ENCODE measurements around the gene RALB.
"Not testable (repeated sequence)": the region's sequence is repeated elsewhere in the genome, so short reads cannot be mapped to it uniquely, and the experiment has no call there.

Gene RALB

GRCh38 chr2:120229341-120229740, 23.3 kb upstream of the RALB start:
- DNase-seq (ENCODE audit: low read depth in 1 of 2, low spot score in 1 of 2) = no peak
- in situ Hi-C loops (cut with HindIII; ENCODE audit: low pct_unique_long_range_greater_than_20kb, low sequenced_read_pairs) = no loop called here
- no peak for TF ChIP-seq JUND (IDR thresholded peaks at IDR 0.05; ENCODE audit: low read depth)

- TF ChIP-seq JUND (IDR thresholded peaks at IDR 0.05; ENCODE audit: low read depth) = no peak
- in situ Hi-C loops (cut with HindIII; ENCODE audit: low pct_unique_long_range_greater_than_20kb, low sequenced_read_pairs) = no loop called here
- DNase-seq (ENCODE audit: low read depth in 1 of 2, low spot score in 1 of 2) = no peak
Measured at GRCh38 chr2:120230515-120231471, 21.9 kb upstream of the RALB start.

- TF ChIP-seq JUND (IDR thresholded peaks at IDR 0.05; ENCODE audit: low read depth) = no peak
- no peak for DNase-seq (ENCODE audit: low read depth in 1 of 2, low spot score in 1 of 2)
- in situ Hi-C loops (cut with HindIII; ENCODE audit: low pct_unique_long_range_greater_than_20kb, low sequenced_read_pairs) = no loop called here
Measured at GRCh38 chr2:120231564-120231973, 21.1 kb upstream of the RALB start.

- DNase-seq (ENCODE audit: low read depth in 1 of 2, low spot score in 1 of 2) = no peak
- no peak for TF ChIP-seq JUND (IDR thresholded peaks at IDR 0.05; ENCODE audit: low read depth)
- in situ Hi-C loops (cut with HindIII; ENCODE audit: low pct_unique_long_range_greater_than_20kb, low sequenced_read_pairs) = no loop called here
Measured at GRCh38 chr2:120231974-120232635, 20.5 kb upstream of the RALB start.

- in situ Hi-C loops (cut with HindIII; ENCODE audit: low pct_unique_long_range_greater_than_20kb, low sequenced_read_pairs) = no loop called here
- DNase-seq (ENCODE audit: low read depth in 1 of 2, low spot score in 1 of 2) = no peak
Measured at GRCh38 chr2:120233292-120233691, 19.4 kb upstream of the RALB start.

GRCh38 chr2:120235158-120235557, 17.5 kb upstream of the RALB start:
- in situ Hi-C loops (cut with HindIII; ENCODE audit: low pct_unique_long_range_greater_than_20kb, low sequenced_read_pairs); DNase-seq (ENCODE audit: low read depth in 1 of 2, low spot score in 1 of 2): not testable (repeated sequence)

More at GRCh38 chr2:120233292-120233691, 19.4 kb upstream of the RALB start:
- TF ChIP-seq JUND (IDR thresholded peaks at IDR 0.05; ENCODE audit: low read depth) = no peak

GRCh38 chr2:120235681-120236080, 17.0 kb upstream of the RALB start:
- TF ChIP-seq JUND (IDR thresholded peaks at IDR 0.05; ENCODE audit: low read depth) = no peak
- DNase-seq (ENCODE audit: low read depth in 1 of 2, low spot score in 1 of 2) = no peak
- in situ Hi-C loops (cut with HindIII; ENCODE audit: low pct_unique_long_range_greater_than_20kb, low sequenced_read_pairs) = no loop called here

- in situ Hi-C loops (cut with HindIII; ENCODE audit: low pct_unique_long_range_greater_than_20kb, low sequenced_read_pairs) = no loop called here
- DNase-seq (ENCODE audit: low read depth in 1 of 2, low spot score in 1 of 2) = no peak
- TF ChIP-seq JUND (IDR thresholded peaks at IDR 0.05; ENCODE audit: low read depth) = no peak
Measured at GRCh38 chr2:120236316-120236715, 16.3 kb upstream of the RALB start.

- no peak for DNase-seq (ENCODE audit: low read depth in 1 of 2, low spot score in 1 of 2)
- in situ Hi-C loops (cut with HindIII; ENCODE audit: low pct_unique_long_range_greater_than_20kb, low sequenced_read_pairs) = no loop called here
- no peak for TF ChIP-seq JUND (IDR thresholded peaks at IDR 0.05; ENCODE audit: low read depth)
Measured at GRCh38 chr2:120236791-120237190, 15.9 kb upstream of the RALB start.

GRCh38 chr2:120237491-120237902, 15.2 kb upstream of the RALB start:
- in situ Hi-C loops (cut with HindIII; ENCODE audit: low pct_unique_long_range_greater_than_20kb, low sequenced_read_pairs) = no loop called here
- TF ChIP-seq JUND (IDR thresholded peaks at IDR 0.05; ENCODE audit: low read depth) = no peak
- peak in 1 of 2 experiments; percentile 32 for DNase-seq (ENCODE audit: low read depth in 1 of 2, low spot score in 1 of 2)

GRCh38 chr2:120238728-120239487, 13.7 kb upstream of the RALB start:
- in situ Hi-C loops (cut with HindIII; ENCODE audit: low pct_unique_long_range_greater_than_20kb, low sequenced_read_pairs) = no loop called here

GRCh38 chr2:120239488-120240287, 13.0 kb upstream of the RALB start:
- DNase-seq (ENCODE audit: low read depth in 1 of 2, low spot score in 1 of 2) = no peak
- in situ Hi-C loops (cut with HindIII; ENCODE audit: low pct_unique_long_range_greater_than_20kb, low sequenced_read_pairs) = no loop called here
- TF ChIP-seq JUND (IDR thresholded peaks at IDR 0.05; ENCODE audit: low read depth) = no peak

More at GRCh38 chr2:120238728-120239487, 13.7 kb upstream of the RALB start:
- no peak for TF ChIP-seq JUND (IDR thresholded peaks at IDR 0.05; ENCODE audit: low read depth)
- DNase-seq (ENCODE audit: low read depth in 1 of 2, low spot score in 1 of 2) = no peak

All from T47D (cell line).